HepG2 (cell line): Measurements from ENCODE around the gene UNC5CL. TPM values are rescaled to one million over a fixed set of nuclear protein-coding genes. Genes with fewer than 3 reads are reported as not detected.

ENCODE experiments used
- ATF7 ChIP-seq, 2 experiments: fragments of 450-650 bp in 1 of 2; sonication (generic) in 1 of 2; formaldehyde crosslinking in 1 of 2; IDR thresholded peaks; 2 replicates each; pipeline versions ENCODE4 v1.4.0 to v1.6.1; 2016 to 2020; ENCODE audit warnings: antibody characterized with exemption in 1 of 2, mild to moderate bottlenecking in 1 of 2, missing genetic modification reagents in 1 of 2
- FOSL2 ChIP-seq: sonication (generic); formaldehyde crosslinking; IDR thresholded peaks from 2 replicates; pipeline ENCODE4 v1.4.0; 2020; ENCODE audit warnings: missing genetic modification reagents
- MAFK ChIP-seq, 2 experiments: IDR thresholded peaks in 1 of 2; conservative IDR thresholded peaks in 1 of 2; 2 replicates each; pipeline ENCODE4 v1.6.1; 2011; ENCODE audit warnings: improper control_type of control experiment in 2 of 2, low read length in 2 of 2
- MTF2 ChIP-seq: sonication (generic); formaldehyde crosslinking; IDR thresholded peaks from 2 replicates; pipeline ENCODE4 v1.5.0; 2020; ENCODE audit warnings: missing genetic modification reagents, borderline replicate concordance
- SIX1 ChIP-seq: sonication (generic); formaldehyde crosslinking; IDR thresholded peaks from 2 replicates; pipeline ENCODE4 v1.4.0; 2020; ENCODE audit warnings: missing genetic modification reagents, borderline replicate concordance
- TOPORS ChIP-seq: sonication (generic); formaldehyde crosslinking; IDR thresholded peaks from 2 replicates; pipeline ENCODE4 v1.8.0; 2023; ENCODE audit warnings: mild to moderate bottlenecking, missing genetic modification reagents
- ZFP82 ChIP-seq: sonication (generic); formaldehyde crosslinking; IDR thresholded peaks from 2 replicates; pipeline ENCODE4 v1.5.1; 2020; ENCODE audit warnings: mild to moderate bottlenecking, missing genetic modification reagents, borderline replicate concordance
- ZNF589 ChIP-seq: sonication (generic); formaldehyde crosslinking; conservative IDR thresholded peaks from 2 replicates; pipeline ENCODE4 v1.8.0; 2022; ENCODE audit warnings: mild to moderate bottlenecking, moderate library complexity, missing genetic modification reagents
- ZNF672 ChIP-seq: sonication (generic); formaldehyde crosslinking; IDR thresholded peaks from 2 replicates; pipeline ENCODE4 v1.8.1; 2022; ENCODE audit warnings: missing genetic modification reagents
- ZNF709 ChIP-seq: sonication (generic); formaldehyde crosslinking; IDR thresholded peaks from 2 replicates; pipeline ENCODE4 v1.5.0; 2020; ENCODE audit warnings: mild to moderate bottlenecking, missing genetic modification reagents
- polyA plus RNA-seq, 8 experiments: library from polyadenylated mRNA; depleted of rRNA in 3 of 8; stranded (reverse) in 7 of 8; unstranded in 1 of 8; fragments of >200 nt; fragmentation: Illumina TruSeq in 4 of 8; extraction: Trizol in 4 of 8; gene quantifications; 2 replicates each; pipeline versions ENCODE4 v1.2.1 to v1.2.3, GENCODE V29; 2011 to 2016; ENCODE audit warnings: low read depth in 4 of 8, missing spikeins in 1 of 8, mixed read lengths in 1 of 8; ENCODE audit not compliant: insufficient read depth in 1 of 8
- total RNA-seq, 5 experiments: library from RNA; depleted of rRNA; stranded (reverse); fragments of >200 nt; fragmentation: Illumina TruSeq; extraction: Trizol; gene quantifications; 2 replicates each; pipeline ENCODE4 v1.2.3, GENCODE V29; 2016; ENCODE audit warnings: low read depth in 1 of 5
- TF ChIP-seq, protein P1 (sequence below): sonication (generic); formaldehyde crosslinking; IDR thresholded peaks from 2 replicates; pipeline ENCODE4 v1.5.0; 2020; ENCODE audit warnings: mild to moderate bottlenecking, missing genetic modification reagents
- TF ChIP-seq, protein P2 (sequence below), 2 experiments: fragments of 450-650 bp in 1 of 2; sonication (generic) in 1 of 2; formaldehyde crosslinking; IDR thresholded peaks; 2 replicates each; pipeline versions ENCODE4 v1.5.0 to v1.8.0; 2020 to 2022; ENCODE audit warnings: mild to moderate bottlenecking in 1 of 2, missing genetic modification reagents in 1 of 2
- TF ChIP-seq, protein P3 (sequence below): sonication (generic); formaldehyde crosslinking; IDR thresholded peaks from 2 replicates; pipeline ENCODE4 v1.5.1; 2020; ENCODE audit warnings: mild to moderate bottlenecking, missing genetic modification reagents, moderate library complexity
- TF ChIP-seq, protein P4 (sequence below): sonication (generic); formaldehyde crosslinking; IDR thresholded peaks from 2 replicates; pipeline ENCODE4 v1.4.0; 2020; ENCODE audit warnings: mild to moderate bottlenecking, missing genetic modification reagents, borderline replicate concordance

Gene UNC5CL
- total and polyA plus RNA-seq, 2 of the 13 experiments (the other 11 are each of a cell fraction or from before 2014, with no cell fraction given): 2.4 to 2.5 TPM

DNA sequence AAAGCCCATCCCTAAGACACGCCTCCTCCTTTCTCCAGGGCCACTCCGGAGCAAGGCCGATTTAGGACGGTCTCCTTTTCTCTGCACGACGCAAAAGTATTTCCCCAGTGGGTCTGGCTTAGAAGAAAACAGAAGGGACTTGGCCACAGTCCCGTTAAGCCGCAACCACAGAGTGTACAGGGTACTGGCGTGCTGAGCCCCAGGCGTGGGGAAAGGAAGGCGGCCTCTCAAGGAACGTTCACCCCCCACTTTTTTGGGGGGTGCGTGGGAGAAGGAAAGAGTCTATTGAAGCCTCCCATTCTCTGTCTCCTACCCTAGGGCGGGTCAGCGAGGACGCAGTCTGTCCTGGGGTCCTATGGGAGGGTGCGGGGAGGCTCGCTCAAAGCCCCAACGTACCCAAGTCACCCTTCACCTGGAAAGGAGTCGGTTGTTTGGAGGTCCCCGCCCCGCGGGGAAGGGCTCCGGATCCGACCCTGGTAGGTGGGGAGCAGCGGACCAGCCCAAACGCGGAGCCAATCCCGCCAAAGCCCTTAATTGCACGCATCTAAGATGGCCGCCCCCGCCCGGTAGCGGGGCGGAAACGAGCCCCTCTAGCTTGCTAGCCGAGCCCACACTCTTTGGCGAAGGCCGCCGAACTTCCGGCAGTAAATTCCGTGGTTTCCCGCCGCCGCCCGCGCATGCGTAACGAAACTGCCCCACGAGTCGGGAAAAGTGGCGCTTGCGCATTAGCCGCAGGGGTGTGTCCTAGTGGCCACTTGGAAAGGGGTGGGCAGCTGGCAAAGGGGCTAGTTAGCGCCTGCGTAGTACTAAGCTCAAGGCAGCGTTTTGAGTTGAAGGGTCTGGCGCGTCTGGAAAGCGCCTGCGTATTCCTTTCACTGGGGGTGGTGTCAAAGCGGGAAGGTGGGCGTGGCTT lies 33.2 kb upstream of the UNC5CL start, which contains the start of gene OARD1 (continued):
- TF ChIP-seq, protein P1, sequence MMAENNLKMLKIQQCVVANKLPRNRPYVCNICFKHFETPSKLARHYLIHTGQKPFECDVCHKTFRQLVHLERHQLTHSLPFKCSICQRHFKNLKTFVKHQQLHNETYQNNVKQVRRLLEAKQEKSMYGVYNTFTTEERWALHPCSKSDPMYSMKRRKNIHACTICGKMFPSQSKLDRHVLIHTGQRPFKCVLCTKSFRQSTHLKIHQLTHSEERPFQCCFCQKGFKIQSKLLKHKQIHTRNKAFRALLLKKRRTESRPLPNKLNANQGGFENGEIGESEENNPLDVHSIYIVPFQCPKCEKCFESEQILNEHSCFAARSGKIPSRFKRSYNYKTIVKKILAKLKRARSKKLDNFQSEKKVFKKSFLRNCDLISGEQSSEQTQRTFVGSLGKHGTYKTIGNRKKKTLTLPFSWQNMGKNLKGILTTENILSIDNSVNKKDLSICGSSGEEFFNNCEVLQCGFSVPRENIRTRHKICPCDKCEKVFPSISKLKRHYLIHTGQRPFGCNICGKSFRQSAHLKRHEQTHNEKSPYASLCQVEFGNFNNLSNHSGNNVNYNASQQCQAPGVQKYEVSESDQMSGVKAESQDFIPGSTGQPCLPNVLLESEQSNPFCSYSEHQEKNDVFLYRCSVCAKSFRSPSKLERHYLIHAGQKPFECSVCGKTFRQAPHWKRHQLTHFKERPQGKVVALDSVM (CRISPR knock-in tag): no peak
- peak; percentile 83 for TF ChIP-seq ZNF709 (CRISPR knock-in tag)
- no peak for TF ChIP-seq SIX1
- TF ChIP-seq ATF7 (IDR thresholded peaks at IDR 0.05): no peak
- 0 out of 2 replicates have a peak, but pooled peaks have one; percentile 22 for TF ChIP-seq ATF7 (CRISPR knock-in tag; IDR thresholded peaks at IDR 0.05)
- TF ChIP-seq MAFK (conservative IDR thresholded peaks at IDR 0.05 in 1 of 2, IDR thresholded peaks at IDR 0.05 in 1 of 2; ENCODE audit: low read length in 2 of 2): peak in 1 of 2 experiments; percentile 5; a peak in 1 of 4 replicates
- TF ChIP-seq, protein P2, sequence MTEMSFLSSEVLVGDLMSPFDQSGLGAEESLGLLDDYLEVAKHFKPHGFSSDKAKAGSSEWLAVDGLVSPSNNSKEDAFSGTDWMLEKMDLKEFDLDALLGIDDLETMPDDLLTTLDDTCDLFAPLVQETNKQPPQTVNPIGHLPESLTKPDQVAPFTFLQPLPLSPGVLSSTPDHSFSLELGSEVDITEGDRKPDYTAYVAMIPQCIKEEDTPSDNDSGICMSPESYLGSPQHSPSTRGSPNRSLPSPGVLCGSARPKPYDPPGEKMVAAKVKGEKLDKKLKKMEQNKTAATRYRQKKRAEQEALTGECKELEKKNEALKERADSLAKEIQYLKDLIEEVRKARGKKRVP (CRISPR knock-in tag; IDR thresholded peaks at IDR 0.05): 0 out of 4 replicates have a peak, but pooled peaks of 1 of the 2 experiments have one; percentile 12
- no peak for TF ChIP-seq TOPORS (CRISPR knock-in tag)
- TF ChIP-seq ZNF589 (CRISPR knock-in tag): no peak
- TF ChIP-seq ZFP82: 0 out of 2 replicates have a peak, but pooled peaks have one; percentile 22
- 0 out of 2 replicates have a peak, but pooled peaks have one; percentile 7 for TF ChIP-seq FOSL2
- TF ChIP-seq MTF2: peak; percentile 43; the same call in 1 of the 2 replicates
- TF ChIP-seq, protein P3, sequence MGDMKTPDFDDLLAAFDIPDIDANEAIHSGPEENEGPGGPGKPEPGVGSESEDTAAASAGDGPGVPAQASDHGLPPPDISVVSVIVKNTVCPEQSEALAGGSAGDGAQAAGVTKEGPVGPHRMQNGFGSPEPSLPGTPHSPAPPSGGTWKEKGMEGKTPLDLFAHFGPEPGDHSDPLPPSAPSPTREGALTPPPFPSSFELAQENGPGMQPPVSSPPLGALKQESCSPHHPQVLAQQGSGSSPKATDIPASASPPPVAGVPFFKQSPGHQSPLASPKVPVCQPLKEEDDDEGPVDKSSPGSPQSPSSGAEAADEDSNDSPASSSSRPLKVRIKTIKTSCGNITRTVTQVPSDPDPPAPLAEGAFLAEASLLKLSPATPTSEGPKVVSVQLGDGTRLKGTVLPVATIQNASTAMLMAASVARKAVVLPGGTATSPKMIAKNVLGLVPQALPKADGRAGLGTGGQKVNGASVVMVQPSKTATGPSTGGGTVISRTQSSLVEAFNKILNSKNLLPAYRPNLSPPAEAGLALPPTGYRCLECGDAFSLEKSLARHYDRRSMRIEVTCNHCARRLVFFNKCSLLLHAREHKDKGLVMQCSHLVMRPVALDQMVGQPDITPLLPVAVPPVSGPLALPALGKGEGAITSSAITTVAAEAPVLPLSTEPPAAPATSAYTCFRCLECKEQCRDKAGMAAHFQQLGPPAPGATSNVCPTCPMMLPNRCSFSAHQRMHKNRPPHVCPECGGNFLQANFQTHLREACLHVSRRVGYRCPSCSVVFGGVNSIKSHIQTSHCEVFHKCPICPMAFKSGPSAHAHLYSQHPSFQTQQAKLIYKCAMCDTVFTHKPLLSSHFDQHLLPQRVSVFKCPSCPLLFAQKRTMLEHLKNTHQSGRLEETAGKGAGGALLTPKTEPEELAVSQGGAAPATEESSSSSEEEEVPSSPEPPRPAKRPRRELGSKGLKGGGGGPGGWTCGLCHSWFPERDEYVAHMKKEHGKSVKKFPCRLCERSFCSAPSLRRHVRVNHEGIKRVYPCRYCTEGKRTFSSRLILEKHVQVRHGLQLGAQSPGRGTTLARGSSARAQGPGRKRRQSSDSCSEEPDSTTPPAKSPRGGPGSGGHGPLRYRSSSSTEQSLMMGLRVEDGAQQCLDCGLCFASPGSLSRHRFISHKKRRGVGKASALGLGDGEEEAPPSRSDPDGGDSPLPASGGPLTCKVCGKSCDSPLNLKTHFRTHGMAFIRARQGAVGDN (CRISPR knock-in tag): peak; percentile 91
- TF ChIP-seq, protein P4, sequence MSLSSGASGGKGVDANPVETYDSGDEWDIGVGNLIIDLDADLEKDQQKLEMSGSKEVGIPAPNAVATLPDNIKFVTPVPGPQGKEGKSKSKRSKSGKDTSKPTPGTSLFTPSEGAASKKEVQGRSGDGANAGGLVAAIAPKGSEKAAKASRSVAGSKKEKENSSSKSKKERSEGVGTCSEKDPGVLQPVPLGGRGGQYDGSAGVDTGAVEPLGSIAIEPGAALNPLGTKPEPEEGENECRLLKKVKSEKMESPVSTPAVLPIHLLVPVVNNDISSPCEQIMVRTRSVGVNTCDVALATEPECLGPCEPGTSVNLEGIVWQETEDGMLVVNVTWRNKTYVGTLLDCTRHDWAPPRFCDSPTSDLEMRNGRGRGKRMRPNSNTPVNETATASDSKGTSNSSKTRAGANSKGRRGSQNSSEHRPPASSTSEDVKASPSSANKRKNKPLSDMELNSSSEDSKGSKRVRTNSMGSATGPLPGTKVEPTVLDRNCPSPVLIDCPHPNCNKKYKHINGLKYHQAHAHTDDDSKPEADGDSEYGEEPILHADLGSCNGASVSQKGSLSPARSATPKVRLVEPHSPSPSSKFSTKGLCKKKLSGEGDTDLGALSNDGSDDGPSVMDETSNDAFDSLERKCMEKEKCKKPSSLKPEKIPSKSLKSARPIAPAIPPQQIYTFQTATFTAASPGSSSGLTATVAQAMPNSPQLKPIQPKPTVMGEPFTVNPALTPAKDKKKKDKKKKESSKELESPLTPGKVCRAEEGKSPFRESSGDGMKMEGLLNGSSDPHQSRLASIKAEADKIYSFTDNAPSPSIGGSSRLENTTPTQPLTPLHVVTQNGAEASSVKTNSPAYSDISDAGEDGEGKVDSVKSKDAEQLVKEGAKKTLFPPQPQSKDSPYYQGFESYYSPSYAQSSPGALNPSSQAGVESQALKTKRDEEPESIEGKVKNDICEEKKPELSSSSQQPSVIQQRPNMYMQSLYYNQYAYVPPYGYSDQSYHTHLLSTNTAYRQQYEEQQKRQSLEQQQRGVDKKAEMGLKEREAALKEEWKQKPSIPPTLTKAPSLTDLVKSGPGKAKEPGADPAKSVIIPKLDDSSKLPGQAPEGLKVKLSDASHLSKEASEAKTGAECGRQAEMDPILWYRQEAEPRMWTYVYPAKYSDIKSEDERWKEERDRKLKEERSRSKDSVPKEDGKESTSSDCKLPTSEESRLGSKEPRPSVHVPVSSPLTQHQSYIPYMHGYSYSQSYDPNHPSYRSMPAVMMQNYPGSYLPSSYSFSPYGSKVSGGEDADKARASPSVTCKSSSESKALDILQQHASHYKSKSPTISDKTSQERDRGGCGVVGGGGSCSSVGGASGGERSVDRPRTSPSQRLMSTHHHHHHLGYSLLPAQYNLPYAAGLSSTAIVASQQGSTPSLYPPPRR: 0 out of 2 replicates have a peak, but pooled peaks have one; percentile 41
- no peak for TF ChIP-seq ZNF672
